Raji (cell line): ENCODE measurements around the gene NCBP3.

Experiments
- POLR2A ChIP-seq: IDR thresholded peaks from 2 replicates; pipeline ENCODE4 v1.6.1; 2011; ENCODE audit warnings: low read depth, low read length, control low read depth; ENCODE audit not compliant: insufficient read depth

Gene NCBP3, protein sequence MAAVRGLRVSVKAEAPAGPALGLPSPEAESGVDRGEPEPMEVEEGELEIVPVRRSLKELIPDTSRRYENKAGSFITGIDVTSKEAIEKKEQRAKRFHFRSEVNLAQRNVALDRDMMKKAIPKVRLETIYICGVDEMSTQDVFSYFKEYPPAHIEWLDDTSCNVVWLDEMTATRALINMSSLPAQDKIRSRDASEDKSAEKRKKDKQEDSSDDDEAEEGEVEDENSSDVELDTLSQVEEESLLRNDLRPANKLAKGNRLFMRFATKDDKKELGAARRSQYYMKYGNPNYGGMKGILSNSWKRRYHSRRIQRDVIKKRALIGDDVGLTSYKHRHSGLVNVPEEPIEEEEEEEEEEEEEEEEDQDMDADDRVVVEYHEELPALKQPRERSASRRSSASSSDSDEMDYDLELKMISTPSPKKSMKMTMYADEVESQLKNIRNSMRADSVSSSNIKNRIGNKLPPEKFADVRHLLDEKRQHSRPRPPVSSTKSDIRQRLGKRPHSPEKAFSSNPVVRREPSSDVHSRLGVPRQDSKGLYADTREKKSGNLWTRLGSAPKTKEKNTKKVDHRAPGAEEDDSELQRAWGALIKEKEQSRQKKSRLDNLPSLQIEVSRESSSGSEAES

GRCh38 chr17:3845621-3846436 lies at the start of gene NCBP3:
Gene NCBP3 (minus strand): TSS chr17:3846246. CDS start chr17:3846223, 23 bp downstream.
- peak; percentile 84 for TF ChIP-seq POLR2A

- no peak for TF ChIP-seq POLR2A
Observed at GRCh38 chr17:3895354-3895753, 49.3 kb upstream of the NCBP3 start.

DNA sequence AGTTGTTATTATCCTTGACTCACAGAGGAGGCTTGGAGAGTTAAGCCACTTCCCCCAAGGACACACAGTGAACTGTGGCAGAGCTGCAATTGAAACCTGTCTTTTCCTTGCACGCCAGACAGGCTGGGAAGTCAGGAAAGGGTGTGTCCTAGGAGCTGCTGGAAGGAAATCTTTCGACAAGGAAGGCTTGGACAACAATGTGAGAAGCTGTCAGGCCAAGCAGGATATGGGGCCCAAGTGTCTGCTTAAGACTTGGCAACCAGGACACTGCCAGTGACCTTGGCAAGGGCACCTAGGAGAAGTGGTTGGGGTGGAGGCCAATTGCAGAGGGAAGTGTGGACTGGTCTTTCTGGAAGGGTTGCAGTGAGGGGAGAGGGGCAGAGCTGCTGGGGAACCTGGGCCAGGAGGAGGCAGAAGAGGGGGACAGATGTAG lies 48.9 kb upstream of the NCBP3 start:
- TF ChIP-seq POLR2A, result no peak

GRCh38 chr17:3894188-3894587 lies 48.1 kb upstream of the NCBP3 start:
- TF ChIP-seq POLR2A, result no peak

- no peak for TF ChIP-seq POLR2A
Observed at GRCh38 chr17:3893720-3894116, 47.7 kb upstream of the NCBP3 start.

- TF ChIP-seq POLR2A, result peak; percentile 50
Observed at GRCh38 chr17:3893003-3893719, 47.1 kb upstream of the NCBP3 start, which contains the start of gene CAMKK1. Gene CAMKK1 (minus strand): TSS chr17:3893053. CDS start chr17:3885687, 7,366 bp downstream.

DNA sequence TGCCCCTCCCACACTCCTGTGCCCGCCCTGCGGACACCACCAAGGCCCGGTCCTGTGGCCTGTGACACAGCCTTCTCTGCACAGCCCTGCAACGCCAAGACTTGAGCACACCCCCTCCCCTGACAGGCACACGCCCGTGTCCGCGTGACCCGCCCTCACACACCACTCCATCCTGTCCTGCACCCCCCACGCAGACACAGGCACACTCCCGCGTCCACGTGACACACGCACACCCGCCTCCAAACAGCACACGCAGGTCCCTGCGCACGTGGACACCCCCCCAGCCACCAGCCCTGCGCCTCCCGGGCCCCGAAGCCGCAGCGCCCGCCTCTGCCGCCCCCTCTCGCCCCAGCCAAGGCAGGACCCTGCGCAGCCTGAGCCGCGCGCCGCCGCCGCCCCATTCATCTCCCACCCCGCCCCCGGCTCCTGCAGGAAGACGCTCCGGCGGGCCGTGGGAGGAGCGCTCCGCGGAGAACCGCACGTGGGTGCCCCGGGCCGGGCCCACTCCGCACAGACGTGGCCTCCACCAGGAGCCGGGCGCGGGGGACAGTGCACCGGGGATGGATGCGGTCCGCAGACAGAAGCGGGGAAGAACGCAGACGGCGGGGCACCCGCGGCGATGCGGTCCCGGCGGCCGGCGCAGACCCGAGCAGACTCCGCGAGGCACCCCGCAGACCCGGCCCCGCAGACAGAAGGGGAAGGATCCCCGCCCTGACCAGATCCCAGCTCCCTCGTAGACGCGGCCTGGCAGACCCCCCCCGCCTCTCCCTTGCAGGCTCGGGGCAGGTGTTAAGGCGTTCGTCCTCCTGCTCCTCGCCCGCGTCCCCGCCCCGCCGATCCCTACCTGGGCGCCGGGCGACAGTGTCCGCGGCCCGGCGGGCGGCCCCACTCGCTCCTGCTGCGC lies 46.3 kb upstream of the NCBP3 start:
- no peak; the same call in 1 of the 2 replicates for TF ChIP-seq POLR2A

DNA sequence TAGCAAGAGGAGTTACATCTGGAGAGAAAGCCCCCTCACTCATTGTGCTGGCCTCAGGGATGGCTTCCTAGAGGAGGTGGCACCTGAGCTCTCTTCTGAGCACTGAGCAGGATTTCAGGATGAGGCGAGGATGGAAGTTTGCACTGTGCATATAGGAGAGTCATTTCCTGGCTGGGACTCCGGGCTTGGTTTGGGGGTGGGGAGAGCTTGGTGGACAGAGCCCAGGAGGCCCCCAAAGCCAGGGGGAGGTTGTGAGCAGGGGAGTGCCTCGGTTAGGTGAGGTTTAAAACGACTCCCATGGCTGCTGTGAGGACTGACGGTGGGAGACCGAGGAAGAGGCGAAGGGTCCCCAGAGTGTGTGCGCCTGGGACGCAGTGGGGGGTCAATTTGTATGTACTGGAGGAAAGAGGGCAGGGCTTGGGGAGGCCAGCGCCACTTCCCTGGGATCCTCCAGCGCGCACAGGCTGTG lies 45.6 kb upstream of the NCBP3 start:
- TF ChIP-seq POLR2A, result no peak

GRCh38 chr17:3890878-3891219 lies 44.8 kb upstream of the NCBP3 start:
- TF ChIP-seq POLR2A, result no peak

GRCh38 chr17:3890082-3890877 lies 44.2 kb upstream of the NCBP3 start:
- no peak for TF ChIP-seq POLR2A

- no peak for TF ChIP-seq POLR2A
Observed at GRCh38 chr17:3889325-3890012, 43.4 kb upstream of the NCBP3 start.

DNA sequence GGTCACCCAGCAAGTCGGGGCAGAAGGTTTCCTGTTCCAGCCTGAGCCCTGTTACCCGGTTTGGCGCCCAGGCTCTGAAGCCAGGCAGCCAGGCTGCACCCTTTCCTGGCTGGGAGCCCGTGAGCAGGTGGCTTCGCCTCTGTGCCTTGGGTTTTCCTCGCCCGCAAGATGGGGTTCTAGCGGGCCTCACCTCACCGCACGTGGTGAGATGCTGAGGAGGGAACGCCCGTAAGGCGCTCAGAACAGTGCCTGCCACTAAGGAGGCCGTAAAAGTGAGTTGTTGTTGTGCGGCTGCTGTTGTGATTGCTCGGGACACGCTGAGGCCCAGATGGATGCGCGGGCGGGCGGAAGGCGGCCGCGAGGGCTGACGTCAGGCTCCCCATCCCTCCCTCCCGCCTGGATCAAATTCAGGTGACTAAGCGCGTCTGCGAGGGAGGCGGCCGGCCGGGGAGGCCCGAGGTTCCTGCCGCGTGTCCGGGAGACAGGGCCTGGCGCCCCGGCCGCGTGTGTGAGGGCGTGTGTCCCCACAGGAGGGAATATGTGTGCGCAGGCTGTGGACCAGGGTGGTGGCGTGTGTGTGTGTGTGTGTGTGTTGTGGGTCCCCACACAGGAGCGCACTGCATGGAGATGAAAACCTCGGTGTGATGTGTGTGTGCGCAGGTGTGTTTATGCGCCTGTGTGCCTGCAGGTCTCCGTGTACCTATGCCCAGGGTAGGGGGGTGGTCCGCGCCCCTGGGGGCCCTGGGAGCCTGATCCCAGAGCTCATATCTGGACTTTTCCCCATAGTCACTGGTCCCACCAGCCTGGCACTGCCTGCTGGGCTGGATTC lies 42.5 kb upstream of the NCBP3 start:
- TF ChIP-seq POLR2A, result no peak

DNA sequence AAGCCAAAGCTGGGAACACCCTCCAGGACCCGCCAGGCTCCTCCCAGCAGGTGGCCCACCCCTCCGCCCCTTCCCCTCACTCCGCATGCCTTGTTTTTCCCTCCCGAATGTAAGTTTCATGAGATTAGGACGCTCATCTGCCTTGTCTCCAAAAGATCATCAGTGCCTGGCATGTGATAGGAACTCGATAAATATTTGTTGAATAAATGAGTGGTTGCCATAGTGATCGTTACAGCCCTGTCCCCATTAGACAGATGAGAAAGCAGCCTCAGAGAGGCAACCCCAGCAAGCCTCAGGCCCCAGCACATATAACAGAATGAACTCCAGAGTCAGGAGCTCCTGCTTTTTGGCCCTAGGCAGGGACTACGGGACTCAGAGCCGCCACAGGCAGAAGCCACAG lies 41.8 kb upstream of the NCBP3 start:
- no peak for TF ChIP-seq POLR2A
